Measurements from ENCODE around the gene CH25H. TPM values are rescaled to one million over a fixed set of nuclear protein-coding genes. Genes with fewer than 3 reads are reported as not detected.
A peak's percentile ranks its signal among the peaks of the same experiment; 100 is the strongest.

Gene CH25H
- polyA plus RNA-seq, 10 donors: 0.37 to 3.8 (median 0.68) TPM

- no peak for DNase-seq
Observed at GRCh38 chr10:89159316-89159715, 47.8 kb downstream of the CH25H start.

- DNase-seq: peak; percentile 15 to 91 (median 52)
Observed at GRCh38 chr10:89158446-89158845, 48.7 kb downstream of the CH25H start.

- no peak for DNase-seq
Observed at GRCh38 chr10:89156161-89156835, 50.8 kb downstream of the CH25H start.

Other genes with a start within 250 kb of the CH25H start
- gene FAS, start 216.5 kb downstream of the CH25H start, polyA plus RNA-seq (ENCODE audit: insufficient read length in 10 of 10): 10 to 100 TPM in 4 of 10 donors, 1 to 10 TPM in 6; 6.0 to 12.4 (median 8.8) TPM
- 10 to 100 TPM; 31.8 to 48.9 (median 35.4) TPM for gene LIPA, start 44.5 kb upstream of the CH25H start, polyA plus RNA-seq (ENCODE audit: insufficient read length in 10 of 10)
- 1 to 10 TPM; 5.5 to 9.4 (median 7.6) TPM for gene IFIT2, start 94.7 kb upstream of the CH25H start, polyA plus RNA-seq (ENCODE audit: insufficient read length in 10 of 10)
- gene IFIT3, start 120.7 kb upstream of the CH25H start, polyA plus RNA-seq (ENCODE audit: insufficient read length in 10 of 10): 10 to 100 TPM in 3 of 10 donors, 1 to 10 TPM in 7; 6.0 to 11.8 (median 8.7) TPM
- gene IFIT1B, start 170.7 kb upstream of the CH25H start, polyA plus RNA-seq (ENCODE audit: insufficient read length in 10 of 10): 1 to 10 TPM in 1 of 10 donors, under 1 TPM in 8, not detected in 1; 0.23 to 1.1 (median 0.68) TPM
- 10 to 100 TPM; 30.4 to 63.9 (median 43.9) TPM for gene IFIT1, start 185.3 kb upstream of the CH25H start, polyA plus RNA-seq (ENCODE audit: insufficient read length in 10 of 10)
- 10 to 100 TPM; 10.3 to 14.9 (median 12.2) TPM for gene IFIT5, start 207.3 kb upstream of the CH25H start, polyA plus RNA-seq (ENCODE audit: insufficient read length in 10 of 10)